ENCODE results near the gene KLF11. TPM values are rescaled to one million over a fixed set of nuclear protein-coding genes. Genes with fewer than 3 reads are reported as not detected.

KLF11 gene
- polyA plus RNA-seq, 1 donor from 2014 or later, result 5.7 TPM

DNA sequence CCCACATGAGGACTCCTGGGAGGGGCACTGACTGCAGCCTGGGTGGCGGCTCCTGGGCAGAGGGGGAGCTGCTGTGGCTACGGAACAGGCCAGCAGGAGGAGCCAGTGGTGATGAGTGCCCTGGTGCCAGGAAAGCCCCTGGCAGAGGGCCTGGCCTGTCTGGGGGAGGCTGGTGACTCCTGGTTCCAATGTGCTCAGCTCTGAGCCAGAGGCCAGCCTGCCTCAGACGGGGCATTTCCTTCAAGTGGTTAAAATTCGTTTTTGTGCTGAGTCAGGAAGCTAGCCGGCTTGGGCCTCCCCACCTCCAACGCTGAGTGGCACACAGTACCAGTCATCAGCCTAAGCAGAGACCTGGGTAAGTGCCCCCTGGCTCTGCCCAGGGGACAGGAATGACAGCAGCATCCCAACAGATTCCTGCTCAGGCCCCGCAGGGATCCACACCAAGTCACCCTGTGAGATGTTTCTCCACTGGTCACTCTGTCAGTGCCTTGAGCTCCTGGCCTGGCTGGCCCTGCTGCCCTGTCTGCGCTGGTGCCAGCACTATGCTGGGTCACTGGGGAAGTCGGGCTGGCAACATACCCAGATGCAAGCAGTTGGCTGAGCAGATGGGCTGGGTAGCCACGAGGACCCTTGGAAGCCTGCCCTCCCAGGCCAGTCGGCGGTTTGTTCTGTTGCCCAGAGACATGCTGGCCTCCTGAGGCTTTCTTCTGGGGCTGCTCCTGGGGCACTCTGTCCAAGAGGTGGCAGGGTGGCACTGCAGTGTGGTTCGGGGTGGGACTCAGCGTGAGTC is 7.1 kb upstream of the KLF11 start:
- Histone ChIP-seq H2AFZ (ENCODE audit: low read depth, low read length) (no peak overlapping the region), H3K27me3 (ENCODE audit: insufficient read depth, low read depth, low read length) (no peaks in the 10 kb centered on the region), H3K4me3 (ENCODE audit: low read length) (no peak overlapping the region), H4K20me1 (ENCODE audit: insufficient read depth) (no peaks in the 10 kb centered on the region), H3K27ac (ENCODE audit: low read length) (no peak overlapping the region), H3K9me3 (ENCODE audit: low read length) (no peaks in the 10 kb centered on the region), H3K36me3 (ENCODE audit: insufficient read depth, low read length) (no peaks in the 10 kb centered on the region), H3K4me2 (ENCODE audit: low read length) (no peak overlapping the region), H3F3A (ENCODE audit: insufficient read depth, low read length, poor library complexity, severe bottlenecking) (no peaks in the 10 kb centered on the region), H3K9me2 (ENCODE audit: insufficient read depth, low read length) (no peaks in the 10 kb centered on the region), H3K9ac (ENCODE audit: low read length) (no peak overlapping the region), H3K79me2 (replicated peaks; ENCODE audit: insufficient read depth, low read length) (no peaks in the 10 kb centered on the region)
- no peak for TF ChIP-seq RAD21 (conservative IDR thresholded peaks at IDR 0.05)
- TF ChIP-seq TAF1 (IDR thresholded peaks at IDR 0.05; ENCODE audit: low read depth), result no peak
- TF ChIP-seq SMC3 (conservative IDR thresholded peaks at IDR 0.05; ENCODE audit: poor library complexity), result no peak
- no peak for TF ChIP-seq EP300 (conservative IDR thresholded peaks at IDR 0.05; ENCODE audit: poor library complexity, severe bottlenecking)
- TF ChIP-seq MXI1 (conservative IDR thresholded peaks at IDR 0.05; ENCODE audit: poor library complexity, severe bottlenecking), result no peak

DNA sequence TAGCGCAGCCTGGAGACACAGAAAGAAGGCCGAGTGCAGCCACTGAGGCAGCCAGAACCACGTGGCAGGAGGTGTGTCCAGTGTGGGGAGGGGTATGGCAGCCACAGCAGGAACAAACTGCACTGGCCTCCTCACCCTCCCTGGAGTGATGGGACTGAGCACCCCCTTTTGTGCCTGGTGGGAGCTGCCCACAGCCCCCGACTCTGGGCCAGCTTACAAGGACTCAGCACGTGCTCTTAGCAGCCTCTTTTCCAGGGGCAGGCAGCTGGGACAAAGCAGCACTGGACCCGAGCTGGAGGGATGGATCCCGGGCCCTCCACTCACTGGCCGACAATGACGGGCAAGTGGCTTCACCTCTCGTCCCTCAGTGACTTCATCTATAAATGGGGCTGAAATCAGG is 5.2 kb upstream of the KLF11 start:
- H3K27me3 ChIP-seq (ENCODE audit: insufficient read depth, low read depth, low read length), result no peaks in the 10 kb centered on the region
- TF ChIP-seq EP300 (conservative IDR thresholded peaks at IDR 0.05; ENCODE audit: poor library complexity, severe bottlenecking) (no peak), SMC3 (conservative IDR thresholded peaks at IDR 0.05; ENCODE audit: poor library complexity) (no peak), RAD21 (conservative IDR thresholded peaks at IDR 0.05) (no peak), POLR2AphosphoS5 (IDR thresholded peaks at IDR 0.05) (no peak), TAF1 (IDR thresholded peaks at IDR 0.05; ENCODE audit: low read depth) (no peak), EZH2 (IDR thresholded peaks at IDR 0.05; ENCODE audit: borderline replicate concordance, insufficient read depth, low read length, poor library complexity, severe bottlenecking) (no peak)
- TF ChIP-seq, protein P1, sequence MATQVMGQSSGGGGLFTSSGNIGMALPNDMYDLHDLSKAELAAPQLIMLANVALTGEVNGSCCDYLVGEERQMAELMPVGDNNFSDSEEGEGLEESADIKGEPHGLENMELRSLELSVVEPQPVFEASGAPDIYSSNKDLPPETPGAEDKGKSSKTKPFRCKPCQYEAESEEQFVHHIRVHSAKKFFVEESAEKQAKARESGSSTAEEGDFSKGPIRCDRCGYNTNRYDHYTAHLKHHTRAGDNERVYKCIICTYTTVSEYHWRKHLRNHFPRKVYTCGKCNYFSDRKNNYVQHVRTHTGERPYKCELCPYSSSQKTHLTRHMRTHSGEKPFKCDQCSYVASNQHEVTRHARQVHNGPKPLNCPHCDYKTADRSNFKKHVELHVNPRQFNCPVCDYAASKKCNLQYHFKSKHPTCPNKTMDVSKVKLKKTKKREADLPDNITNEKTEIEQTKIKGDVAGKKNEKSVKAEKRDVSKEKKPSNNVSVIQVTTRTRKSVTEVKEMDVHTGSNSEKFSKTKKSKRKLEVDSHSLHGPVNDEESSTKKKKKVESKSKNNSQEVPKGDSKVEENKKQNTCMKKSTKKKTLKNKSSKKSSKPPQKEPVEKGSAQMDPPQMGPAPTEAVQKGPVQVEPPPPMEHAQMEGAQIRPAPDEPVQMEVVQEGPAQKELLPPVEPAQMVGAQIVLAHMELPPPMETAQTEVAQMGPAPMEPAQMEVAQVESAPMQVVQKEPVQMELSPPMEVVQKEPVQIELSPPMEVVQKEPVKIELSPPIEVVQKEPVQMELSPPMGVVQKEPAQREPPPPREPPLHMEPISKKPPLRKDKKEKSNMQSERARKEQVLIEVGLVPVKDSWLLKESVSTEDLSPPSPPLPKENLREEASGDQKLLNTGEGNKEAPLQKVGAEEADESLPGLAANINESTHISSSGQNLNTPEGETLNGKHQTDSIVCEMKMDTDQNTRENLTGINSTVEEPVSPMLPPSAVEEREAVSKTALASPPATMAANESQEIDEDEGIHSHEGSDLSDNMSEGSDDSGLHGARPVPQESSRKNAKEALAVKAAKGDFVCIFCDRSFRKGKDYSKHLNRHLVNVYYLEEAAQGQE (IDR thresholded peaks at IDR 0.05; ENCODE audit: borderline replicate concordance), result no peak
- TF ChIP-seq, protein P2, sequence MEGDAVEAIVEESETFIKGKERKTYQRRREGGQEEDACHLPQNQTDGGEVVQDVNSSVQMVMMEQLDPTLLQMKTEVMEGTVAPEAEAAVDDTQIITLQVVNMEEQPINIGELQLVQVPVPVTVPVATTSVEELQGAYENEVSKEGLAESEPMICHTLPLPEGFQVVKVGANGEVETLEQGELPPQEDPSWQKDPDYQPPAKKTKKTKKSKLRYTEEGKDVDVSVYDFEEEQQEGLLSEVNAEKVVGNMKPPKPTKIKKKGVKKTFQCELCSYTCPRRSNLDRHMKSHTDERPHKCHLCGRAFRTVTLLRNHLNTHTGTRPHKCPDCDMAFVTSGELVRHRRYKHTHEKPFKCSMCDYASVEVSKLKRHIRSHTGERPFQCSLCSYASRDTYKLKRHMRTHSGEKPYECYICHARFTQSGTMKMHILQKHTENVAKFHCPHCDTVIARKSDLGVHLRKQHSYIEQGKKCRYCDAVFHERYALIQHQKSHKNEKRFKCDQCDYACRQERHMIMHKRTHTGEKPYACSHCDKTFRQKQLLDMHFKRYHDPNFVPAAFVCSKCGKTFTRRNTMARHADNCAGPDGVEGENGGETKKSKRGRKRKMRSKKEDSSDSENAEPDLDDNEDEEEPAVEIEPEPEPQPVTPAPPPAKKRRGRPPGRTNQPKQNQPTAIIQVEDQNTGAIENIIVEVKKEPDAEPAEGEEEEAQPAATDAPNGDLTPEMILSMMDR (IDR thresholded peaks at IDR 0.05; ENCODE audit: poor library complexity, severe bottlenecking), result no peak
- H3K27ac ChIP-seq (ENCODE audit: low read length), result no peak overlapping the region

More for the DNA sequence above, 5.2 kb upstream of the KLF11 start:
- Histone ChIP-seq H3F3A (ENCODE audit: insufficient read depth, low read length, poor library complexity, severe bottlenecking) (no peaks in the 10 kb centered on the region), H3K79me2 (replicated peaks; ENCODE audit: insufficient read depth, low read length) (no peaks in the 10 kb centered on the region), H3K9me2 (ENCODE audit: insufficient read depth, low read length) (no peaks in the 10 kb centered on the region), H3K4me2 (ENCODE audit: low read length) (no peak overlapping the region), H4K20me1 (ENCODE audit: insufficient read depth) (no peaks in the 10 kb centered on the region), H3K4me3 (ENCODE audit: low read length) (no peak overlapping the region), H3K36me3 (ENCODE audit: insufficient read depth, low read length) (no peaks in the 10 kb centered on the region), H3K9ac (ENCODE audit: low read length) (no peak overlapping the region), H3K9me3 (ENCODE audit: low read length) (no peaks in the 10 kb centered on the region), H2AFZ (ENCODE audit: low read depth, low read length) (no peak overlapping the region)
